HG03457 (cell line): ENCODE data around the gene RAB9B.
"Not testable (repeated sequence)": the region's sequence is repeated elsewhere in the genome, so short reads cannot be mapped to it uniquely, and the experiment has no call there.

Experiments used
- ATAC-seq: cut with Tn5 transposase; IDR thresholded peaks from one replicate; pipeline ENCODE4 v1.9.1; 2021; ENCODE audit warnings: moderate number of reproducible peaks; ENCODE audit not compliant: unreplicated experiment

RAB9B gene

DNA sequence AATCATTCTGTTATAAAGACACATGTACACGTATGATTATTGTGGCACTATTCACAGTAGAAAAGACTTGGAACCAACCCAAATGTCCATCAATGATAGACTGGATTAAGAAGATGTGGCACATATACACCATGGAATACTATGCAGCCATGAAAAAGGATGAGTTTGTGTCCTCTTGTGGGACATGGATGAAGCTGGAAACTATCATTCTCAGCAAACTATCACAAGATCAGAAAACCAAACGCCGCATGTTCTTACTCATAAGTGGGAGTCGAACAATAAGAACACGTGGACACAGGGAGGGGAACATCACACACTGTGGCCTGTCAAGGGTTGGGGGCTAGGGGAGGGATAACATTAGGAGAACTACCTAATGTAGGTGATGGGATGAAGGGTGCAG lies 15.0 kb downstream of the RAB9B start:
- ATAC-seq, result not testable (repeated sequence)

DNA sequence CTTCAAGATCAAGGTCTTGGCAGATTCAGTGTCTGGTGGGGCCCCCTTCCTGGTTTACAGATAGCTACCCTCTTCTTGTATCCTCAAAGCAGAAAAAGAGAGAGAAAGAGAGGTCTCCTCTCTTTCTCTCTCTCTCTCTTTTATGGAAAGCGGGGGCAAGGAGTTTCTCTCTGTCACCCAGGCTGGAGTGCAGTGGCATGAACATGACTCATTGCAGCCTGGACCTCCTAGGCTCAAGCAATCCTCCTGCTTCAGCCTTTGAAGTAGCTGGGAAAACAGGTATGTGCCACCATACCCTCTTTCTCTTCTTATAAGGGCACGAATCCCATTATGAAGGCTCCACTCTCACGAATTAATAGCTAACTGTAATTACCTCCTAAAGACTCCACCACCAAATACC lies 20.2 kb downstream of the RAB9B start:
- no peak for ATAC-seq

DNA sequence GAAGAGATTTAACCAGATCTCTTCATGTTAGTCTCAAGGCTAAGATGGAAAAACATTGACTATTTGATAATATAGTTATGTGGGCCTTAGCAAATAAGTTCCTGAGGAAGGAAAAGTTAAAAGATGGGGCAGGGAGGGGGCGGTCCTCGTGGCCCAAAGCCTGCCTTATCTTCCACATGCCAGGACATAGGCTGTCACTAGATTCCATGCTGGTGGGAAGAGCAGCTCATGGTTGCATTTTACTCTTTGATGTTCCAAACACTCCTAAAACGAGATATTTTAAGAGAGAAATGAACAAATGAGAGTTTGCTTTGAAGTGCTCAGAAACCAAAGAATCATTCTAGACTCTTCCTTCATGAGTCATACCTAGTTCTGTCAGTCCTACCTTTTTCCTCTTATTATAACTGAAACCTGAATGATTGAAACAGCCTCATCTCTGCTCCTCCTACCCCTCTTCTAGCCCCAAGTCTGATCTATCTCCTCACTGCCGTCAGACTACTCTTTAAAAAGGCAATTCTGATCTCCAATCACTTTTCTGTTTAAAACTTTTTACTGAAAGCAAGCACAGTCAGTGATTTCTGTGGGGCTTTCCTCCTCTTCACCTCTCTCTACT lies 25.1 kb downstream of the RAB9B start:
- ATAC-seq, result no peak

DNA sequence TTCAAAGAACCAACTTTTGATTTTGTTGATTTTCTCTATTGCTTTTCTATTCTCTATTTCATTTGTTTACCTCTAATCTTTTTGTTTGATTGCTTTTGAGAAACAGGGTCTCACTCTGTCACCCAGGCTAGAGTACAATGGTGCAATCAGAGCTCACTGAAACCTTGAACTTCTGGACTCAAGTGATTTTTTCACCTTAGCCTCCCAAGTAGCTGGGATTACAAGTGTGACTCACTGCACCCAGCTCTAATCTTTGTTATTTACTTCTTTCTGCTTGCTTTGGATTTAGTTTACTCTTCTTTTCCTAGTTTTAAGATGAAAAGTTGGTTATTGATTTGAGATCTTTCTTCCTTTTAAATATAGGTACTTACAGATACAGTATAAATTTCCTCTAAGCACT lies 26.2 kb downstream of the RAB9B start:
- ATAC-seq, result no peak

DNA sequence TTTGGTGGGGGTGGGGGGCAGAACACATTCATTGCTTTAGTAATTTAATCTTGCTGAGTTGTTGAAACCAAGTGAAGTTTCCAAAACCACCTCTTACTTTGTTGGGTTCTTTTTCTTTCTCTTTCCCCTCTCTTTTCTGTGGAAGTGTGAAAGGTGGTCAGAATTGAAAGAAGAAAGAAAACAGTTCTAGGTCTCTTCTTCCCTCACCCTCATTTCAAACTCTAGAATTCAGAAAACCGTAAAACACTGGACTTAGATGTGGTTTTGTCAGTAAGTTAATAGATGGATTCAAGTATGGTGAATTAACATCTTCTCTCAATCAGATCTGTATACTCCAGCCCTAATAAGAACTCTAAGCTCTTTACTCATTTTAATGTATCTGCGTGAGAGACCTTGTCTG lies 31.7 kb downstream of the RAB9B start:
- no peak for ATAC-seq

DNA sequence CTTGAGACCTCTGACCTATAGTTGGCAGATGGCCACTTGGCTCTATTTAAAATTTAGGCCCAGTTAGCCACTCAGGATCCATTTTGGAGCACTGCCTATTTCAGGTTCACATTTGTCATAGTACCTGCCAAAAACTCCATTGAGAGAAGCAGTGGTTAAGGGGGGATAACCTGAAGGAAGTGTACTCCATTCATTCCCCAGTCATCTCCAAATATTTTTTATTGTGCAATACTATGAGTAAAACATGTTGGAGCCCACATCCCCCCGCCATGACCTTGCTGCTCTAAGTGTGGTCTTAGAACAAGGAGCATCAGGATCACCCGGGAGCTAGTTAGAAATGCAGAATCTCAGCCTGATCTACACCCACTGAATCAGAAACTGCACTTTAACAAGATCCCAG lies 34.4 kb downstream of the RAB9B start:
- no peak for ATAC-seq

DNA sequence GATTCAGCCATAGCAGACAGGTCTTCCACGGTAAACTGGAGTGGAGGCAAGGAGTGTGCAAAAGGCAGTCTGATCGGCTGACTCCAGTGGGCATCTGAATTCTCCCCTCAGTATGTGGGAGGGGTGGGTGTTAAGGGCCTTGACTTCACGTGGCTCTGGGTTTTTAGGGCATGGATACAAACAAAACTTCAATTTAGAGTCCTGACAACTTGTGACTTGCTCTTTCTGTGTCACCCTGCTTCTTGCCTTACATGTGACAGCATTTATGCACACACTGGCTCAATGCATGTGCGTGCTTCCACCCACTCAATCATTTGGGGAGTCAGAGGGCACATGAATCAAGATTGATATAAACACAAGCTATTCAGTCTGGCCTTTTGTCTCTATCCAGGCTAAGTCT lies 37.9 kb downstream of the RAB9B start:
- ATAC-seq, result no peak

DNA sequence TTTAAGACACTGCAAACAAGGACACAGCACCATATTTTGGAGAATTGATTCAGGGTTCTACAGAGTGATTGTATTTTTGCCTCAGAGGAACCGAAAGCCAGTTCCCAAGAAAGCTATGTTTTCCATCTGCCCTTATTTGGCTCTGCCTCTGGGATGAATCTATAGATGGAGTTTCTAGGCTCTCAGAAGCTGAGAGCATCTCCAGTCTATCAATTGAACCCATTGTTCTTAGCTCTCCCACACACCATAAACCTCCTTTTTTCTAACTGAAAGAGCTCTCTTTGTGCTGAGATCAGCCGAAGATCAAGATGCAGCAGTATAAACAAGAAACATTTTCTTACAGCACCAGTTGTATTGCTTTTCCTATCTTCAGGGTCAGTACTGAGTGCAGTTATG lies 38.5 kb downstream of the RAB9B start:
- ATAC-seq, result no peak

DNA sequence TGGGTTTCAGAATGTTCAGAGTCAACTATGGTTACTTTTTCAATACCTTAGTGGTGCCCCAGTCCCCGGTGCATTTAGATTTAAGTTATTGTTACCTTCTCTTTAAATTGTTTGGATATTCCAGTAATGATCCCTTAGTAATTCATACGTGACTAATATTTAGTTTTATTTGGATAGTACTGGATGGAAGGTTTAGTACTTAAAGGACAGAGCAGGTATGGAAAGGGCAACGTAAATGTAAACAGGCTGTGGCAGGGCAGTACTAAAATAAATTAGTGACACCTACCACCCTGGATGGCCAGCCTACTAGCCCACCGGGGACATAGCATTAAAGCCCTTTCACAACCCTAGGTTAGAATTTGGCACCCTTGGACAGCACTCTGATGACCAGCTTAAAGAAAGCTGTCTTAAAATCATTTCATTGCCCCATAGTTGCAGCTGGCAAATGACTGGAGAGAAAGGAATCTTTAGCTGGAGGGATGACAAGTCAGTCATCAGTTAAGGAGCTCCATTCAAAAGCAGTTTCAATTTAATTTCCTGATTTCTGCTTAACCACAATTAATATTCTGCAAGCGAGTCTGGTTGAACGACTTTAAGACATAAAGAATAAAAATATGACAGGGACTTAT lies 39.0 kb downstream of the RAB9B start:
- no peak for ATAC-seq

DNA sequence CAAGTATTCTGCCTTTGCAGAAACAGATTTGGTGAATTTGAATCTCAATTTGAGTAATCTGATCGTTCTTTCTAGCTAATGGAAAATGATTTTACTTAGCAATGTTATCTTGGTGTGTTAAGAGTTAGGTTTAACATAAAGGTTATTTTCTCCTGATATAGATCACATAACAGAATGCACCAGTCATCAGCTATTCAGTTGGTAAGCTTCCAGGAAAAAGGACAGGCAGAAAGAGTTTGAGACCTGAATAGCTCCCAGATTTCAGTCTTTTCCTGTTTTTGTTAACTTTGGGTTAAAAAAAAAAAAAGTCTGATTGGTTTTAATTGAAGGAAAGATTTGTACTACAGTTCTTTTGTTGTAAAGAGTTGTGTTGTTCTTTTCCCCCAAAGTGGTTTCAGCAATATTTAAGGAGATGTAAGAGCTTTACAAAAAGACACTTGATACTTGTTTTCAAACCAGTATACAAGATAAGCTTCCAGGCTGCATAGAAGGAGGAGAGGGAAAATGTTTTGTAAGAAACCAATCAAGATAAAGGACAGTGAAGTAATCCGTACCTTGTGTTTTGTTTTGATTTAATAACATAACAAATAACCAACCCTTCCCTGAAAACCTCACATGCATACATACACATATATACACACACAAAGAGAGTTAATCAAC lies 40.1 kb downstream of the RAB9B start:
- ATAC-seq, result no peak

DNA sequence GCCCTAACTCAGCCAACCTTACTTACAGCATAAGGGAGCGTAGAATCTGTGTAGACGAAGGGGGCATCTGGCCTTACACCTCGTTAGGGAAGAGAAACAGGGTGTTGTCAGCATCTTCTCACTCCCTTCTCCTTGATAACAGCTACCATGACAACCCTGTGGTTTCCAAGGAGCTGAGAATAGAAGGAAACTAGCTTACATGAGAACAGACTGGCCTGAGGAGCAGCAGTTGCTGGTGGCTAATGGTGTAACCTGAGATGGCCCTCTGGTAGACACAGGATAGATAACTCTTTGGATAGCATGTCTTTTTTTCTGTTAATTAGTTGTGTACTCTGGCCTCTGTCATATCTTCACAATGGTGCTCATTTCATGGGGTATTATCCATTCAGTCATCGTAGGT lies 40.8 kb downstream of the RAB9B start:
- no peak for ATAC-seq

DNA sequence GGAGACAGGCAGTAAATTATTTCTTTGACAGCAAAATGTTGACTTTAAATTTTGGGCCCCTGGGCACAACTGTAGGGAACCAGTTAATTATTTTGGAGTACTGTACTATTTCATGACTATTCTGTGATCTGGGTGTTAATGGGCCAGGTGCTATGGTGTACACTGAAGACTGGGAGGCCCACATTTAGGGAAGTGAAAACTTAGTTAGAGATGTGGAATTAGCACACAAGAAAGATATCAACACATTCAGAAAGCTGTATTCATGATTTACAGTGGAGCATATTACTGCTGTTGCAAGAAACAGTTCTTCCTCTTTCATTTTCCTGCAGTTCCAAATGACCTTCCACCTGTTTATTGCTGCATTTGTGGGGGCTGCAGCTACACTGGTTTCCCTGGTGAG lies 43.1 kb downstream of the RAB9B start:
- no peak for ATAC-seq

DNA sequence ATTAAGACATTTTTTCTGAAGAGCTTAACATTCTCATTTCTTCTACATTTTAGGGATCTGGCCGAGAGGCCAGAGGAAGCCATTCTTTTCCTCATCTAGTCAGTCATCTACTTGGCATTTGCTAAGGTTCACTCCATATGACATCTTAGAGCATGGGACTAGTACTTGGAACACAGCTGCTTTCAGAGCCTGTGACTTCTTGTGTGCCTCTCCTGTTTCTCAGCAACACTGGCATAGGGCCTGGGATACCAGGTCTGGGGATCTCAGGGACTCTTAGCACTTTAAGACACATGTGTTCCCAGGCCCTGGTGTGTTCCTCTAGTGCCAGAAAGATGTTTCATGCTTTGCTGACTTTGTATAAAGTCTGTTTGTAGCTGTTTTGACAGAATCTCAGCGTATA lies 48.1 kb downstream of the RAB9B start:
- ATAC-seq, result no peak

DNA sequence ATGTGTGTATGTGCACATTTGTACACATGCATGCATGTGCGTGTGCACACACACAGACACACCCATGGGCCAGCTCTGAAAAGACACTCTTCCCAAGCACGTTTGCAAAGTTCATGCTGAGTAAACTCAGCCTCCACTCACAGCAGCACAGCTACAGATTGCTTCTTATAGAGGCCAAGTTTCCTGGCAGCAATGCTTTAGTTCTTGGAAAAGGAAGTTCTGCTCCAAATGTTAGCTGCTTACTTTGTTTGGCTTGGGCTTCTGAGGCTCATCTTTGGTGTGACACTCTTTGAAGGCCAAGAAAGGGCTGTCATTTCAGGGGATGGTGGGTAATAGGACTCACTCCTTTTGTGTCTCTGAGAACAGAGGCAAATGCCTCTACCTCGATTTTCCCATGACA lies 48.9 kb downstream of the RAB9B start:
- no peak for ATAC-seq

DNA sequence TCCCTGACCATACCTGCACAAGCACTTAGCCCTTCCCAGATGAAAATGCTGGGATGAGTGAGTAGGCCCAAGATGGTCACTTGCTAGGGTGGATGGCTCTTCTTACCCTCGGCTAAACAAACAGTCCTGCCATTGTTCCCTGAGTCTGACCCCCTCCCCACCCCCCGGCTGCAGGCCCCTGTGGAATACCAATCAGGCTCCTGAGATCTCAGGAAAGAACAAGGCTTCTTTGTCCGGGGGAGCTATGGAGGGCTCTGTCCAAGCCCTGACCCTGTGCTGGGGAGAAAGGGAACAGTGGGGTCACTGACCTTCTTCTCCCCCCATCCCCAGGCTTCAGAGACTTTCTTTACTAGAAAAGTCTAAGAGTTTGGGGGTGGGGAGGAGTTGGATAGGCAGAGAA lies 49.4 kb downstream of the RAB9B start:
- ATAC-seq, result no peak

DNA sequence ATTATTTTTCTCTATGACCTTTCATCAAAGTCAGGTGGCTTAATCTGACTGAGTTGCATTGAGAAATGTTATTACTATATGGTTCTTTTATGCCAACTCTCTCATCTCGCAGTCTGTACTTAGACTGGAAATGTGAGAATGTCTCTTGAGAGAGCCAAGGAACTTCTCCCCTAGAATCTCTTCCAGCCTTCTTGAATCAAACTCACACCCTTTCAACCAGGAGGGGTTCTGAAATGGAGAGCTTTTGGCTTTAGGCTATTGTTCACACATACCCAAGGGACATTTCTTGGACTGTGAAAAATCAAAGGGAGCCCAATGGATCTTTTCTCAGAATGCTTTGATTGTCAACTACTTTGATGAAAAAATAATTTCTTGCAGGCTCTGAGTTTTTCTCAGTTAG lies 50.4 kb downstream of the RAB9B start:
- no peak for ATAC-seq

DNA sequence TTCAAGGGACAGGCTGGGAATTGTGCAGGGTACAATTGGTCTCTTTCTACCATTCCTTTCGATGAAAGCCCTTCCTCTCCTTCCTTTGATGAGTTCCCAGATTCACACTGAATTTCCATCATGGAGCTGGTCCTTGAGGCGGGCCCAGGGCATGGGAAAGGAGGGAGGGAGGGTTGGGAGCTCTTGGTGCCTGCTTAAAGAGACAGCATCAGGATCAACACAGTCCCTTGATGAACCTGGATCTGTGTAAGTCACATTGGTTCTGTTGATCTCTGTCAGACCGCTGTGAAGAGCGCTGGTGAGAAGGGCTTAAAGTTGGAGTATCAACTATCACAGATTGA lies 51.0 kb downstream of the RAB9B start:
- no peak for ATAC-seq

DNA sequence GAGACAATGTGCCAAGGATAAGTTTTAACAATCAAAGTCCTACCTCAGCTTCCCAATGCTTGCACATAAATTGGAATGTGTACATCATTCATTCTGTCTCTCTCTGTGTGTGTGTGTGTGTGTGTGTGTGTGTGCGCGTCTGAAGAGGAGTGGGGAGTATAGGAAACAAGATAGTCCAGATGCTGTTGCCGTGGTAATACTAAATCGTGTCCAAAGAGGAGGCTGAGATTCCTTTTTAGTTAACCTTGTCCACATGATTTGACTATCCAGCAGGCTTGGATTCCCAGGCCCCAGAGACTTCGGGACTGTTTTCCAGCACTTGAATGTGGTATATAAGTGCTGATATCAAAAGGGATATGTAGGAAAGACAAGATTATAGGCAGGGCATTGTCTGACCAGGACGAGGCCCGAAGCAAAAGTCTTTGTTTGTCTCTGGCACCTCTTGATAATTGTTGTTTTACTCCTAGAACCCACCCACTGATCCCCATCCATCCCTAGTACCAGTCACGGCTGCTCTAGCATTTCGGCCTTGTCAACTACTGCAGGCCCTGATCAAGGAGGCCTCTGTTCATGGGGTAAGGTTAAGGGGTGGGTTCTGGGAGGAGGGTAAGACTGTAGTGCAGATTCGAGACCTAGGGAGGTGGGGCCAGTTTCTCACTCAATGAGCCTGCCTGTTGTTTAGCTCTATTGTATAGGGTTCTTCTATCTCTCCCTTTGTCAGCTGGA lies 51.6 kb downstream of the RAB9B start:
- no peak for ATAC-seq

DNA sequence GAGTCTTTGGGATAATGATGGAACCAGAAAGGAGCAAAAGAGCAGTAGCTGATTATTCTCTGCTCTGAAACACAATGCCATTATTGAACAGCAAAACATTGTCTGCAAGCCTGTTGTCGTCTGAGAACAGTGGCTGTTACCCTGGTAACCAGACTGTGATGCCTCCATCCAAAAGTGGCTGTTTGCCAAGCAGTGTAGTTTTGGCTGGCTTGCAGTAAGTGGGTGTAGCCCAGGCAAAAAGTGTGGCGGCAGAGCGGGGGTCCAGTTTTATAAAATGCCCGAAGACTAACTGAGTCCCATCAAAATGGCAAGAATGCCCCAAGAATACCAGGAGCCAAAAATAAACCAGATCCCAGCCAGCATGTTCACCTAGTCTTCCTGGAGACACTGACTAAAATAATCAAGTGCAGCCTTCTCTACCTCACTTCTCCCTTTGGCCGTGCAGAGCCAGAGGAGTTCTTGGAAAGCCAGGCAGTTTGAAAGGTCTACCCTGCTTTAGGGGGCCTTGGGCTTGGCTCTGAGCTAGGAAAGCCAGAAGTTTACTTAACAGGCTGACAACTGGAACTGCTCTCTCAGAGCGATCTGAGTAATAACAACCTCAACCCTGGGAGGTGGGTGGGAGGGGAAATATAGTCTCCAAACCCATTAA lies 52.8 kb downstream of the RAB9B start:
- no peak for ATAC-seq

DNA sequence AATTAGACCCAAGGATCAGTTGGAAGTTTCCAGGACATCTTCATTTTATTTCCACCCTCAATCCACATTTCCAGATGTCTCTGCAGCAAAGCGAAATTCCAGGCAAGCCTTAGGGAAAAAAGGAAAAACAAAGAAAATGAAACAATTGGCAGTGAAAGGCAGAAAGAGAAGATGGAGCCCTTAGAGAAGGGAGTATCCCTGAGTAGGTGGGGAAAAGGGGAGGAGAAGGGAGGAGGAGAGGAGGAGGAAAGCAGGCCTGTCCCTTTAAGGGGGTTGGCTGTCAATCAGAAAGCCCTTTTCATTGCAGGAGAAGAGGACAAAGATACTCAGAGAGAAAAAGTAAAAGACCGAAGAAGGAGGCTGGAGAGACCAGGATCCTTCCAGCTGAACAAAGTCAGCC lies 55.5 kb downstream of the RAB9B start, which contains the start of gene PLP1:
Gene PLP1 (plus strand): TSS at position 295 of the 400 bp plus-strand sequence. CDS start 156 bp downstream, outside the sequence.
- no peak for ATAC-seq

DNA sequence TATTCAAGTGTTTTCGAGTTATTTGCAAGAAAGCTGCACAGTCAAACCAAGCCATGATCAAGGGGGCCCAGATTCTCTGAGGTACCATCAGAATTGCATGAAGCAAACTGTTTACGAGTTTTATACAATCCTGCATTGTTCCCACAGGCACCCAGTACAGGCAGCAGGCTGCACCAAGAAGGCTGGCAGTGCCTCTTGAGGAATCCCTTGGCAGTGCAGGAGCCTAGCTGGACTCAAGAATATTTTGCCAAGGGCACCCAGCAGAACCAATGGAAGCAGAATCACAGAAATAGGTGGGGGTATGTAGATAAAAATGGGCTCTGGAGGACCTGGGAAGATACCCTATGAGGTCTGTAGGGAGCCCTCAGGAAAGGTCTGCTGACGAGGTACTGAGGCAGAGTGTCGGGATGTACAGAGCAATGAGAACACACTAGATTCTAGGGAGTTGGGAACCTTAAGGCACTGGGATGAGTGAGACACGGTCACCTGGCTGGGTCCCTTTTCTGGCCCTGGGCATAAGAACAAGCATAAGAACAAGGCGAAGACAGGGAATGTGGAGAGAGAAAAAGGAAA lies 57.9 kb downstream of the RAB9B start:
- ATAC-seq, result no peak
